ENCODE measurements around the gene PDIA3. TPM values are rescaled to one million over a fixed set of nuclear protein-coding genes. Genes with fewer than 3 reads are reported as not detected.
"Not testable (repeated sequence)": the region's sequence is repeated elsewhere in the genome, so short reads cannot be mapped to it uniquely, and the experiment has no call there.

The PDIA3 gene
- total and polyA plus RNA-seq, 2 of the 13 experiments (the other 11 are each of a cell fraction or from before 2014, with no cell fraction given) = 238 to 433 TPM

- peak; percentile 94; the same call in 1 of the 2 replicates for TF ChIP-seq UBTF (CRISPR knock-in tag; IDR thresholded peaks at IDR 0.05)
- TF ChIP-seq ZNF142 (CRISPR knock-in tag; IDR thresholded peaks at IDR 0.05) = peak; percentile 68; the same call in 1 of the 2 replicates
- peak; percentile 86 for TF ChIP-seq NFYB (CRISPR knock-in tag; IDR thresholded peaks at IDR 0.05)
- peak; percentile 85; the same call in 1 of the 2 replicates for TF ChIP-seq ZNF230 (CRISPR knock-in tag; IDR thresholded peaks at IDR 0.05)
- TF ChIP-seq ZNF354B (CRISPR knock-in tag; IDR thresholded peaks at IDR 0.05) = 0 out of 2 replicates have a peak, but pooled peaks have one; percentile 20
- not testable (repeated sequence) for TF ChIP-seq SP1 (IDR thresholded peaks at IDR 0.05)
- peak; percentile 63 for TF ChIP-seq SP1 (CRISPR knock-in tag; IDR thresholded peaks at IDR 0.05)
- TF ChIP-seq TMF1 (CRISPR knock-in tag; IDR thresholded peaks at IDR 0.05; ENCODE audit: low read depth) = 0 out of 2 replicates have a peak, but pooled peaks have one; percentile 58
- peak; percentile 86 for TF ChIP-seq PHF21A (CRISPR knock-in tag; IDR thresholded peaks at IDR 0.05)
- peak; percentile 64; the same call in 1 of the 2 replicates for TF ChIP-seq BATF2 (CRISPR knock-in tag; IDR thresholded peaks at IDR 0.05)
- peak; percentile 81 for TF ChIP-seq ZNF574 (CRISPR knock-in tag; IDR thresholded peaks at IDR 0.05)
- peak; percentile 81 for TF ChIP-seq SALL1 (CRISPR knock-in tag; IDR thresholded peaks at IDR 0.05)
- TF ChIP-seq THAP11 (CRISPR knock-in tag; IDR thresholded peaks at IDR 0.05) = peak; percentile 75
- TF ChIP-seq REPIN1 (CRISPR knock-in tag; IDR thresholded peaks at IDR 0.05; ENCODE audit: borderline replicate concordance, low read depth) = peak; percentile 85
- peak; percentile 89 for TF ChIP-seq ZGPAT (CRISPR knock-in tag; IDR thresholded peaks at IDR 0.05)
- 0 out of 2 replicates have a peak, but pooled peaks have one; percentile 29 for TF ChIP-seq MIER2 (CRISPR knock-in tag; IDR thresholded peaks at IDR 0.05)
- TF ChIP-seq ZNF777 (CRISPR knock-in tag; IDR thresholded peaks at IDR 0.05) = peak; percentile 73
Measured at GRCh38 chr15:43746245-43746902, at the start of gene PDIA3 (continued).

Data from HepG2 (cell line).